B cell (primary cell): ENCODE data around the gene KCNQ1OT1. TPM values are rescaled to one million over a fixed set of nuclear protein-coding genes. Genes with fewer than 3 reads are reported as not detected.
A peak's percentile ranks its signal among the peaks of the same experiment; 100 is the strongest.

ENCODE experiments used
- ATAC-seq: fragments of 200-7000 bp; cut with Tn5 transposase; one replicate; pipeline ENCODE4 v1.10.0; 2021; ENCODE audit warnings: low read depth, mild to moderate bottlenecking, moderate number of reproducible peaks, moderate library complexity
- CTCF ChIA-PET: fragments of 350-600 bp; sonication (Branson Sonifier 250); formaldehyde crosslinking; loops from one replicate; lab custom pipeline; 2021; ENCODE audit warnings: antibody characterized with exemption, inconsistent platforms; lab: Charles Lee
- POLR2A ChIA-PET: fragments of 350-600 bp; sonication (Branson Sonifier 250); formaldehyde crosslinking; loops from one replicate; lab custom pipeline; 2021; ENCODE audit warnings: antibody characterized with exemption; lab: Charles Lee
- DNase-seq: peaks from one replicate; pipeline ENCODE4 v3.0.0; 2013
- H2AFZ ChIP-seq: 2 replicates; pipeline ENCODE4 v1.6.1; 2012; ENCODE audit warnings: mild to moderate bottlenecking, low read depth, low read length; ENCODE audit not compliant: insufficient read depth, poor library complexity, severe bottlenecking
- H3K27ac ChIP-seq, 2 donors: 1 replicate in 1 of 2; 2 replicates in 1 of 2; pipeline ENCODE4 v1.5.1; 2012 to 2013; ENCODE audit warnings: low read length in 2 of 2, mild to moderate bottlenecking in 2 of 2, moderate library complexity in 1 of 2
- H3K27me3 ChIP-seq, 4 experiments: fragments of 200-600 bp in 1 of 4; sonication (generic) in 1 of 4; replicated peaks in 1 of 4; 1 replicate in 2 of 4; 2 replicates in 2 of 4; pipeline versions ENCODE4 v1.6.1 to v1.7.0; 2013 to 2016; ENCODE audit warnings: low read length in 3 of 4, mild to moderate bottlenecking in 2 of 4, mixed read lengths in 1 of 4, moderate library complexity in 1 of 4; ENCODE audit not compliant: insufficient read depth in 4 of 4, control insufficient read depth in 3 of 4; ENCODE audit errors: control extremely low read depth in 1 of 4
- H3K36me3 ChIP-seq, 2 experiments: replicated peaks in 1 of 2; 1 replicate in 1 of 2; 2 replicates in 1 of 2; pipeline versions ENCODE4 v1.6.1 to v1.7.1; 2013; ENCODE audit warnings: low read length in 1 of 2; ENCODE audit not compliant: insufficient read depth in 2 of 2, control insufficient read depth in 1 of 2; ENCODE audit errors: control extremely low read depth in 1 of 2, extremely low read depth in 1 of 2
- H3K4me1 ChIP-seq, 2 donors: fragments of 200-600 bp in 1 of 2; sonication (generic) in 1 of 2; 1 replicate in 1 of 2; 2 replicates in 1 of 2; pipeline versions ENCODE4 v1.5.1 to v1.6.1; 2013 to 2017; ENCODE audit warnings: low read length in 2 of 2; ENCODE audit not compliant: control insufficient read depth in 2 of 2, insufficient read depth in 2 of 2
- H3K4me2 ChIP-seq: replicated peaks from 2 replicates; pipeline ENCODE3; 2012; ENCODE audit warnings: mild to moderate bottlenecking, low read depth, low read length; ENCODE audit not compliant: poor library complexity, severe bottlenecking
- H3K4me3 ChIP-seq, 5 experiments: fragments of 200-600 bp in 1 of 5; sonication (generic) in 1 of 5; 1 replicate in 3 of 5; 2 replicates in 2 of 5; pipeline versions ENCODE4 v1.5.1 to v1.7.0; 2011 to 2016; ENCODE audit warnings: low read length in 4 of 5, mild to moderate bottlenecking in 4 of 5, low read depth in 2 of 5, control low read depth in 1 of 5, moderate library complexity in 1 of 5; ENCODE audit not compliant: insufficient read depth in 1 of 5; ENCODE audit errors: control extremely low read depth in 1 of 5, extremely low read depth in 1 of 5
- H3K79me2 ChIP-seq: fragments of 200-600 bp; sonication (generic); one replicate; pipeline ENCODE4 v1.6.0; 2016; ENCODE audit warnings: low read length; ENCODE audit not compliant: control insufficient read depth, insufficient read depth
- H3K9ac ChIP-seq: fragments of 200-600 bp; sonication (generic); 2 replicates; pipeline ENCODE4 v1.6.1; 2017; ENCODE audit warnings: mild to moderate bottlenecking, low read length, moderate library complexity
- H3K9me3 ChIP-seq, 3 donors: one replicate each; pipeline versions ENCODE4 v1.6.1 to v1.7.1; 2013; ENCODE audit warnings: low read length in 2 of 3; ENCODE audit not compliant: control insufficient read depth in 2 of 3, insufficient read depth in 1 of 3; ENCODE audit errors: control extremely low read depth in 1 of 3
- H4K20me1 ChIP-seq: 2 replicates; pipeline ENCODE4 v1.6.0; 2012; ENCODE audit warnings: mild to moderate bottlenecking, low read length; ENCODE audit not compliant: insufficient read depth, control insufficient read depth, poor library complexity, severe bottlenecking
- H3K27ac Mint-ChIP-seq: one replicate; pipeline ENCODE4 v1.8.0; 2021; ENCODE audit warnings: mixed read lengths
- H3K27me3 Mint-ChIP-seq: one replicate; pipeline ENCODE4 v1.8.0; 2021; ENCODE audit warnings: mixed read lengths
- H3K4me1 Mint-ChIP-seq: one replicate; pipeline ENCODE4 v1.8.0; 2021; ENCODE audit warnings: mixed read lengths
- H3K4me3 Mint-ChIP-seq: one replicate; pipeline ENCODE4 v1.8.0; 2021; ENCODE audit warnings: mixed read lengths
- H3K9me3 Mint-ChIP-seq: one replicate; pipeline ENCODE4 v1.8.0; 2022; ENCODE audit warnings: mixed read lengths; ENCODE audit not compliant: insufficient read depth
- CTCF ChIP-seq: fragments of 200-600 bp; IDR thresholded peaks from one replicate; pipeline ENCODE4 v1.8.0; 2022; ENCODE audit warnings: antibody characterized with exemption, mild to moderate bottlenecking
- EZH2 ChIP-seq: IDR thresholded peaks from 2 replicates; pipeline ENCODE4 v1.6.1; 2012; ENCODE audit warnings: borderline replicate concordance, low read depth, mild to moderate bottlenecking, moderate library complexity, low read length; ENCODE audit not compliant: insufficient read depth, poor library complexity, severe bottlenecking
- WGBS: methylation state at CpG from one replicate; pipeline ENCODE4 v1.1.5; 2013; ENCODE audit warnings: missing lambda C conversion rate; ENCODE audit not compliant: insufficient coverage; 5-methylcytosine and 5-hydroxymethylcytosine counted together
- intact Hi-C: fragments of 100-400 bp; cut with micrococcal nuclease; formaldehyde crosslinking; loops from one replicate; pipeline ENCODE4 v1.10.0; 2022
- polyA plus RNA-seq: library from polyadenylated mRNA; depleted of rRNA; stranded (reverse); fragments of >200 nt; gene quantifications from 2 replicates; pipeline ENCODE4 v1.2.3, GENCODE V29; 2012
- total RNA-seq, 2 donors: library from RNA; stranded (reverse); fragments of 120-200 nt in 1 of 2; gene quantifications; 1 replicate in 1 of 2; 2 replicates in 1 of 2; pipeline versions ENCODE4 v1.2.3 to v1.2.4, GENCODE V29; 2013 to 2022

Gene KCNQ1OT1
- total and polyA plus RNA-seq, 2 donors (not counting 1 experiment from before 2014, with no cell fraction given), result 0.03 to 0.89 TPM

DNA sequence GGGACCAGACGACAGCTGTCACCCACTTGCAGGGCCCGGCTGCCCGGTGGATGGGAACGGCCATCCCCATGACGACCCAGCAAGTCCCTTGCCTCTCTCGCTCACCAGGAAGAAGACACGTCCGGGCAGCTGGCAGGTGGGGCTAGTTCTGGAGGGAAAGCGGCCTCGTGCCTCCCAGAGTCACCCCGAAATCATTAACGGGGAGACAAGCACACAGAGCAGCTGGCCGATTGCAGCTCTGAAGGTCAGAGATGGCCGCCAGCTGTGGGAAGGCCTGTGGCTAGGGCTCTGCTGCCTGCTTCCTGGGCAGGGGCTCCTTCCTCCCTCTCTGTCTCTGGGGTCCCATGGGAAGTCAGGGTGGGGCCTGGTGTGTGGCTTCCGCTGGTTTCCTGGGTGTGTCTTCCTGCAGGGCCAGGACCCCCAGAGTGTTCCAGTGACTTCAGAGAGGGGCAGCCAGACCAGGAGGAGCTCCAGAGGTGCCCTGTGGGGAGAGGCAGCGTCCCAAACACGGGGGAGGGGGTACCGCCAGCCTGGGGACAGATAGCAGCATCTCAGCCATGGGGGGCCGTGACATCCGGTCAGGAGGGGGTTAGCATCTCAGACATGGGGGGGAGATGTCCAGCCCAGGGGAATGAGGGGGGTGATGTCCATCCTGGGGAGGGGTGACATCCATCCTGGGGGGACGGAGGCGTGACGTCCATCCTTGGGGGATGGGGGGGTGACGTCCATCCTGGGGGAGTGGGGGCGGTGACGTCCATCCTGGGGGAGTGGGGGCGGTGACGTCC, 140.1 kb downstream of the KCNQ1OT1 start:
- H3K4me2 ChIP-seq, result peak overlapping the region; percentile 55
- H2AFZ ChIP-seq, result no peak overlapping the region
- Mint-ChIP-seq H3K9me3 (no peaks in the 10 kb centered on the region), H3K27me3 (no peaks in the 10 kb centered on the region), H3K4me3 (no peak overlapping the region), H3K4me1 (peaks cover 26% of the 10 kb centered on the region), H3K27ac (no peak overlapping the region)
- no peak for ATAC-seq
- DNase-seq, result no peak
- peaks cover 16% of the 10 kb centered on the region for H3K79me2 ChIP-seq
- intact Hi-C loops, result no loop called here
- no peaks in the 10 kb centered on the region for H3K27me3 ChIP-seq
- no peak overlapping the region for H3K4me3 ChIP-seq
- no peaks in the 10 kb centered on the region for H3K9me3 ChIP-seq
- H3K36me3 ChIP-seq, result peaks cover 0 to 3% of the 10 kb centered on the region in 2 experiments
- TF ChIP-seq CTCF (no peak), EZH2 (no peak)
- H3K4me1 ChIP-seq, result peaks cover 17 to 20% of the 10 kb centered on the region in 2 donors
- POLR2A ChIA-PET, result no interaction called here
- 63% methylated on average over 17 of the region's 28 CpGs for WGBS
- peak overlapping the region; percentile 15 for H3K9ac ChIP-seq
- CTCF ChIA-PET, result no interaction called here
- no peak overlapping the region for H3K27ac ChIP-seq
- H4K20me1 ChIP-seq, result peaks cover 57% of the 10 kb centered on the region

DNA sequence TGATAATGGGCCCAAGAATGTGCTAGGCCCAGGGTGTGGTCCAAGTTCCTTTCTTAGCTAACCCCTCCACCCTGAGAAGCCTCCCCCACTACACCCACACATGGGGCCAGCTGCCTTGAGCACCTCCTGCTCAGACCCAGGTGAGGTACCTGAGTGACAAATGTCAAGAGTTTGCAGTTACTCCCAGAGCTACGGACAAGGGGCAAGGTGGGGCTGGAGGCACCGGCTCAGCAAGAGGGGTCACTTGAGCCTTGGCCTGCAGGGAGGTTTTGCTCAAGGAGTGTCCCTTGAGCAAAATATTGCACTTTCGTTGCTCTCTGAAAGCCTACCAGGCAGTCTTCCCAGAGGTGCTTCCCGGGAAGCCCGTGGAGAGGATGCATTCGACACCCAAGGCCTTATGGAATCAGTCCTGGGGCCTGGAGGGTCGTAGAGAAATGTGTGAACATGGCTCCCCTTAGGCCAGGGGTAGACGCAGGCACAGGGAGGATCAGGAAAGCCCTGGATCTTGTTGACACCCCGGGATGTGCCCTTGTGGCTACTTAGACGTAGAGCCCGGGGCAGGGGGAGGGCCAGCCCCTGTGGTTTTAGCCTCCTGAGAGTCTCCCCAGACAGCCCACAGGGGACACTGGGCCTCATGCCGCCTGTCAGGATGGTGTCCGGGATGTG, 140.8 kb downstream of the KCNQ1OT1 start:
- peak overlapping the region; percentile 15 for H3K9ac ChIP-seq
- no peak for DNase-seq
- Mint-ChIP-seq H3K4me1 (peaks cover 28% of the 10 kb centered on the region), H3K4me3 (no peak overlapping the region), H3K27me3 (no peaks in the 10 kb centered on the region), H3K9me3 (no peaks in the 10 kb centered on the region), H3K27ac (no peak overlapping the region)
- no peak for ATAC-seq
- ChIA-PET POLR2A (no interaction called here), CTCF (interaction anchor here (1.1 kb wide), 1 partner anchor 254 kb away, joined by 3 read pairs; no protein-coding TSS in a partner anchor)
- no peak overlapping the region for H3K27ac ChIP-seq
- peaks cover 17 to 20% of the 10 kb centered on the region in 2 donors for H3K4me1 ChIP-seq
- H3K4me3 ChIP-seq, result no peak overlapping the region
- TF ChIP-seq EZH2 (no peak), CTCF (no peak)
- H3K79me2 ChIP-seq, result peaks cover 16% of the 10 kb centered on the region
- no peak overlapping the region for H2AFZ ChIP-seq
- intact Hi-C loops, result no loop called here
- H4K20me1 ChIP-seq, result peaks cover 64% of the 10 kb centered on the region
- H3K4me2 ChIP-seq, result peak overlapping the region; percentile 55
- 91% methylated on average over 13 of the region's 13 CpGs for WGBS
- H3K36me3 ChIP-seq, result peaks cover 0 to 1% of the 10 kb centered on the region in 2 experiments
- H3K27me3 ChIP-seq, result no peaks in the 10 kb centered on the region
- H3K9me3 ChIP-seq, result no peaks in the 10 kb centered on the region
